Measurements from ENCODE around the gene CDSN. TPM values are rescaled to one million over a fixed set of nuclear protein-coding genes. Genes with fewer than 3 reads are reported as not detected.

The CDSN gene
- total RNA-seq, 1 donor from 2014 or later = not detected

DNA sequence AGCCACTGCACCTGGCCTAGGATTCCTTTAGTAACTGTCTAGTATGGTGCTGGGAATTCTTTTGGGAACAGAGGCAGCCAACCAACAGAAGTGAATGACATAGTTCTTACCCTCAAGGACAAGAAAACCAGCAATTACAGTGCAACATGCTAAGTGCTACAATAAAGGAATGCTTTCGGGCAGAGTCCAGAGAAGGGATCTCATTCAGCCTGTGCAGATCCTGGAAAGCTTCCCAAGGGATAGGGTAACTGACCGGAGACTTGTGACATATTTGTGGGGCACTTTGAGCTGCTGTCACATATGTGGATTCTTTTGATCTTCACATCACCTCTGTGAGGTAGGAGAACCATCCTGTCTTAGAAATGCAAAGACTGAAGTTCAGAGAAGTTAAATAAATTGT is 54.7 kb downstream of the CDSN start:
- Mint-ChIP-seq H3K36me3 (no peaks in the 10 kb centered on the region), H3K27me3 (ENCODE audit: low read depth) (no peaks in the 10 kb centered on the region), H3K4me1 (peaks cover 17% of the 10 kb centered on the region), H3K4me3 (no peak overlapping the region), H3K27ac (no peak overlapping the region), H3K9me3 (no peaks in the 10 kb centered on the region)
- DNase-seq (ENCODE audit: low spot score in 2 of 2, unreplicated experiment in 2 of 2) = no peak
- TF ChIP-seq, protein P1, sequence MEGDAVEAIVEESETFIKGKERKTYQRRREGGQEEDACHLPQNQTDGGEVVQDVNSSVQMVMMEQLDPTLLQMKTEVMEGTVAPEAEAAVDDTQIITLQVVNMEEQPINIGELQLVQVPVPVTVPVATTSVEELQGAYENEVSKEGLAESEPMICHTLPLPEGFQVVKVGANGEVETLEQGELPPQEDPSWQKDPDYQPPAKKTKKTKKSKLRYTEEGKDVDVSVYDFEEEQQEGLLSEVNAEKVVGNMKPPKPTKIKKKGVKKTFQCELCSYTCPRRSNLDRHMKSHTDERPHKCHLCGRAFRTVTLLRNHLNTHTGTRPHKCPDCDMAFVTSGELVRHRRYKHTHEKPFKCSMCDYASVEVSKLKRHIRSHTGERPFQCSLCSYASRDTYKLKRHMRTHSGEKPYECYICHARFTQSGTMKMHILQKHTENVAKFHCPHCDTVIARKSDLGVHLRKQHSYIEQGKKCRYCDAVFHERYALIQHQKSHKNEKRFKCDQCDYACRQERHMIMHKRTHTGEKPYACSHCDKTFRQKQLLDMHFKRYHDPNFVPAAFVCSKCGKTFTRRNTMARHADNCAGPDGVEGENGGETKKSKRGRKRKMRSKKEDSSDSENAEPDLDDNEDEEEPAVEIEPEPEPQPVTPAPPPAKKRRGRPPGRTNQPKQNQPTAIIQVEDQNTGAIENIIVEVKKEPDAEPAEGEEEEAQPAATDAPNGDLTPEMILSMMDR (IDR thresholded peaks at IDR 0.05; ENCODE audit: unreplicated experiment) = no peak

Other genes starting within 250 kb of the CDSN start
- 344 to 351 TPM (median 349 TPM) in 3 replicates for gene DDR1, start 235.9 kb downstream of the CDSN start, total RNA-seq
- gene GTF2H4, start 212.2 kb downstream of the CDSN start, total RNA-seq = 62.1 to 65.4 TPM (median 62.2 TPM) in 3 replicates
- gene VARS2, start 206.2 kb downstream of the CDSN start, total RNA-seq = 62.1 to 70.6 TPM (median 67.4 TPM) in 3 replicates
- not detected in 3 replicates for gene SFTA2, start 188.3 kb downstream of the CDSN start, total RNA-seq
- not detected in 3 replicates for gene MUCL3, start 179.5 kb downstream of the CDSN start, total RNA-seq
- not detected in 3 replicates for gene MUC21, start 136.7 kb downstream of the CDSN start, total RNA-seq
- gene MUC22, start 110.0 kb downstream of the CDSN start, total RNA-seq = not detected in 3 replicates
- not detected in 3 replicates for gene C6orf15, start 7.9 kb downstream of the CDSN start, total RNA-seq
- 0.29 to 1.1 TPM (median 0.72 TPM) in 3 replicates for gene PSORS1C1, start 5.6 kb downstream of the CDSN start, total RNA-seq
- gene PSORS1C2, start 18.6 kb upstream of the CDSN start, total RNA-seq = not detected in 3 replicates
- gene CCHCR1, start 37.4 kb upstream of the CDSN start, total RNA-seq = 33.9 to 36.6 TPM (median 34.5 TPM) in 3 replicates
- 7.7 to 8.5 TPM (median 7.8 TPM) in 3 replicates for gene TCF19, start 38.1 kb upstream of the CDSN start, total RNA-seq
- 0.24 to 0.47 TPM in 2 of 3 replicates, not detected in the other for gene POU5F1, start 50.2 kb upstream of the CDSN start, total RNA-seq
- gene HLA-C, start 151.6 kb upstream of the CDSN start, total RNA-seq = 121 to 132 TPM (median 125 TPM) in 3 replicates
- gene HLA-B, start 236.7 kb upstream of the CDSN start, total RNA-seq = 43.9 to 47.7 TPM (median 46.6 TPM) in 3 replicates